Measurements from ENCODE around the gene BCL11A. TPM values are rescaled to one million over a fixed set of nuclear protein-coding genes. Genes with fewer than 3 reads are reported as not detected.
A peak's percentile ranks its signal among the peaks of the same experiment; 100 is the strongest.

The BCL11A gene
- total RNA-seq, 2 donors from 2014 or later, result 4.5 to 4.7 TPM

GRCh38 chr2:60498816-60499429 lies 54.5 kb downstream of the BCL11A start:
- intact Hi-C loops (cut with DNase I), result no loop called here
- DNase-seq (no peak), ATAC-seq (no peak)

GRCh38 chr2:60498127-60498815 lies 55.2 kb downstream of the BCL11A start:
- DNase-seq, result no peak
- no peak for ATAC-seq
- intact Hi-C loops (cut with DNase I), result no loop called here

- ATAC-seq (no peak), DNase-seq (no peak)
- intact Hi-C loops (cut with DNase I), result no loop called here
Observed at GRCh38 chr2:60497500-60497899, 56.0 kb downstream of the BCL11A start.

- no peak for DNase-seq
- no peak for ATAC-seq
- intact Hi-C loops (cut with DNase I), result no loop called here
Observed at GRCh38 chr2:60496956-60497355, 56.5 kb downstream of the BCL11A start.

GRCh38 chr2:60496475-60496874 lies 57.0 kb downstream of the BCL11A start:
- DNase-seq (no peak), ATAC-seq (no peak)
- intact Hi-C loops (cut with DNase I), result no loop called here

GRCh38 chr2:60495041-60495625 lies 58.3 kb downstream of the BCL11A start:
- ATAC-seq (no peak), DNase-seq (no peak)
- intact Hi-C loops (cut with DNase I), result no loop called here

GRCh38 chr2:60493804-60494387 lies 59.6 kb downstream of the BCL11A start:
- ATAC-seq (no peak), DNase-seq (no peak)
- intact Hi-C loops (cut with DNase I), result no loop called here

DNA sequence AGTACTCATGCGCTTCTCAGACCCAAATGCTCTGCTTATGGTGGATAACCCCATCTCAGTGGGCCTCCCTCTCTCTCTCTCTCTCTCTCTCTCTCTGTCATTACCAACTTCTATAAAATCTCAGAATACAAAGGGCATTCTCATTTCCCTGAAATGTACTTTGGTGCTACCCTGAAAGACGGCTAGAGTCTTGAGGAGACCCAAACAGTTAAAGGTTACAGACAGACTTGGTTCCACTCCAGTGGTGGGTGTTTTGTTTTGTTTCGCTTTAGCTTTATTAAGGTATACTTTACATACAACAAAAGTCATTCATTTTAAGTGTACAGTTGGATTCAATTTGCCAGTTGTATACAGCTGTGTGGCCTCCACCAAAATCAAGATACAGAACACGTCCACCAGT lies 60.9 kb downstream of the BCL11A start:
- intact Hi-C loops (cut with DNase I), result no loop called here
- ATAC-seq (no peak), DNase-seq (no peak)

DNA sequence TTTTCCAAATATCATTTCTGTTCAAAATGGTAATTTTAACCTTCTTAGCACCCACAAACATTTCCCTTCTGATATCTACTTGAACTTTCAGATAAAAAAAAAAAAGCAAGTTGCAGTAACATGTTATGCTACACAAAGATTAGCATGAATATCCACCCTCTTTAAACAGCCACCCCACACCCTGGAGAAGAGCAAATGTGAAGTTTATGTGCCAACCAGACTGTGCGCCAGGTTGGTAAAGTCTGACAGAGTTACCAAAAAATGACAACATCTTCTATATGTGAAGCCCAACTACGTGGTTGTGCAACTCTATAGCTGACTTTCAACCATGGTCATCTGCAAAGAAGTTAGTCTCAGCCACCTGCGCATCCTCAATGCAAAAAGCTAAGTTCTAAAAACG lies 62.6 kb downstream of the BCL11A start:
- DNase-seq (no peak), ATAC-seq (no peak)
- intact Hi-C loops (cut with DNase I), result no loop called here

DNA sequence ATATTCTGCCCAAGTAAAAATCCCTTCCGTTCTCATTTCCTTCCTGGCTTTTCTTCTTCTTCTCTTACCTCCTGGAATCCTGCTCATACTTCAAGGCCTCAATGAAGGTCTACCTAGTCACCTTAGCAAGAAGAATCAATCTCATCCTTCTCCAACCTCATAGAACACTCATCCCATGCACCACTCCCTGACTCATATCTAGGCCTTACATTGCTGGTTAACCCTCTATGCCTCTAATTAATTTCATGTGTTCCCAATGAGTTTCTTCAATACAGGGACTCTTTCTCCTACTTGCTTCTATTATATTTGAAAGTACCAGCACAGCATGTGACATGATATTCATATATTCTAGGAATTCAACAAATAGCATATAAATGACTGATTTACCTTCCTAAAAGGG lies 63.0 kb downstream of the BCL11A start:
- no peak for DNase-seq
- ATAC-seq, result no peak
- intact Hi-C loops (cut with DNase I), result no loop called here

GRCh38 chr2:60489289-60489688 lies 64.2 kb downstream of the BCL11A start:
- no peak for DNase-seq
- ATAC-seq, result peak in 1 of 2 donors; percentile 46
- intact Hi-C loops (cut with DNase I), result no loop called here

DNA sequence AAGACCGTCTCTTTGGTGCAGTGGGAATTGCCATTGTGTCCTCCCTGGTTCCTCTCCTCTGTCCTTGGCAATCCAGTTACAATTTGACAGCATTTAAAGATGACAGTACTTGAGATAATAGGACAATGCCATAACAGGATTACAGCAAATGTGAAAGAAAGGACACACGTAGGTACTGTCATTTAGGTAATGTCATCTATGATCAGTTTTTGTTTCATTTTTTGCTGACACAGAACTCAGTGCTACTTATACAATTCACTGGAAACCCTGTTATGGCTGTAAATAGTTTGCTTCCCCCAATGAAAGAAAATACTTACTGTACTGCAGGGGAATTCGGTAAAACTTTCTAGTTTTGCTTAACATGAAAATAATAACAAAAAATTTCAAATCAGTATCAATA lies 65.2 kb downstream of the BCL11A start:
- DNase-seq (no peak), ATAC-seq (no peak)
- intact Hi-C loops (cut with DNase I), result no loop called here

- ATAC-seq, result no peak
- intact Hi-C loops (cut with DNase I), result no loop called here
- DNase-seq, result no peak
Observed at GRCh38 chr2:60487174-60487573, 66.3 kb downstream of the BCL11A start.

DNA sequence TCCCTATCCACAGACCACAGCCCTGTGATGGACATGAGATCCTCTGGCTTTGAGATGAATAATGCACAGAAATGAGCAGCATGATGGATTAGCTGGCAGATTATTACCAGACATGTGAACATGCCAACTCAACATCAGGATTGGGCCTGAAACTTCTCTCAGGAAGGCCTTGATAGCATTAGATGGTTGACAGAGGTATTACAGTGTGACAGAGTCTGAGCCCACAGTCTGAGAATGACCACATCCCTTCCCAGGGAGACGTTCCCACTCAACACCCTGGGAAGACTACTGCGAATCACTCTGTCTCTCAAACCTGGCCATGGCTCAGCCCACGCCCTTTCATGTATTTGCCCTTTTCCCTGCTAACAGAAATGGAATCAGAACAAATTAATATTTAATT lies 66.9 kb downstream of the BCL11A start:
- ATAC-seq, result peak in 1 of 2 donors; percentile 19
- intact Hi-C loops (cut with DNase I), result no loop called here
- no peak for DNase-seq

DNA sequence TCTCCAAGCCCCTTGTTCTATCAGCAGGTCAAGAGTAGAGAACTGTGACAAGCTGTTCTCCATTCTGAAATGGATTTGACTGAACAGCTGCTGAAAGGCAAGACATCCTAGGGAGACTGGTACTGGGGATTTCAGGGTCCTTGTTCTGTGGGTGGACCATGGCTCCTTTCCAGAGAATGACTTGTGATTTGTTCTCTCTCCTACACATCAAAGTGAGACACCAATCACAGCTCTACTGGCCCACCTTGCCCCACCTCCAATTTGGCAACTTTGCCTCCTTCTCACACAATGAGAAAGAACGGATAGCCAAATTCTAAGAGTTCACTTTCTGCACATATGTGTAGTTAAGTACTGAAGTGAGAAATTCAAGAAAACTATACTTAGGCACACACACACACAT lies 67.4 kb downstream of the BCL11A start:
- DNase-seq (no peak), ATAC-seq (no peak)
- intact Hi-C loops (cut with DNase I), result no loop called here

- intact Hi-C loops (cut with DNase I), result no loop called here
- DNase-seq (no peak), ATAC-seq (peak; percentile 75 to 83)
Observed at GRCh38 chr2:60485550-60485949, 67.9 kb downstream of the BCL11A start.

DNA sequence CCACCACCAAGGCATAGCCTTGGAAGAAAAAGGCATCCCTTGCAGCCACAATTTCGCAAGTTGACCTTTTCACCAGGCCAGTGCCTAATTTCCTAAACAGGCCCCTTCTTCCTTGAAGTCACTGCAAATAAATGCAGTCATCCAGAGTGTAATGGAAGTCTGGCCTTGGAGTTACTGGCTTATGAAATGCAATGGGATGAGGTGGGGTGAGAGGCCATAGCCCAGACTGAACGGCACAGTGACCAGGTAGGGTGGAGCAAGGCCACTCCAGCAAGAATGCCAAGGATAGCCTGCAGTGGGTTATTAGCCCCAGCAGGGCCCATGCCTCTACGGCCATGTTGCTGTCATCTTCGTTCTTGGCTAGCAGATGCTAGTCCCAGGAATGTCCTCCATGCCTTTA lies 68.4 kb downstream of the BCL11A start:
- ATAC-seq (peak; percentile 34 to 48), DNase-seq (no peak)
- intact Hi-C loops (cut with DNase I), result no loop called here

GRCh38 chr2:60484133-60484645 lies 69.3 kb downstream of the BCL11A start:
- intact Hi-C loops (cut with DNase I), result no loop called here
- DNase-seq (no peak), ATAC-seq (peak in 1 of 2 donors; percentile 67)

GRCh38 chr2:60483401-60483800 lies 70.1 kb downstream of the BCL11A start:
- intact Hi-C loops (cut with DNase I), result no loop called here
- DNase-seq, result no peak
- no peak for ATAC-seq

DNA sequence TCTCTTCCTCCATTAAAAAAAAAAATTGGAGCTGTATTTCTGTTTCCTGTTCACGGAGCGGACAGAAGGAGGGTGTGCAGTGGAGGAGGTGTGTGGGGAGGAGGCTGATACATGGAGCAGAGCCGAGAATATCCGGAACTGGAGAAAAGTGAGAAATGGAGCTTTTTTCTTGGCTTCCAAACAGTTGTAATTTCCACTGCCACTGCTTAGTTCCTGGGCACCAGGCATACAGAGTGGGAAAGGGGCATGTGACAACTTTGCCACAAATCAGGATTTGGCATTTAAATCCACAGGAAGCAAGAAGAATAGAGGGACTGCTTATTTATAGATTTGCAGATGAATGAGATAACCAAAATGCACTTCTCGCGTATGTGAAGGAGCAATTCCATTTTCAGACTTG lies 71.2 kb downstream of the BCL11A start:
- DNase-seq, result no peak
- intact Hi-C loops (cut with DNase I), result no loop called here
- ATAC-seq, result no peak
